SK-N-MC (cell line): ENCODE results near the gene TELO2.

Source experiments
- EZH2 ChIP-seq: fragments of 200-600 bp; sonication (generic); IDR thresholded peaks from one replicate; pipeline ENCODE4 v1.6.1; 2017; ENCODE audit warnings: antibody characterized with exemption
- FOXP2 ChIP-seq: optimal IDR thresholded peaks from 2 replicates; pipeline ENCODE3; 2011; ENCODE audit warnings: mild to moderate bottlenecking, moderate library complexity; ENCODE audit not compliant: insufficient read depth; ENCODE audit errors: extremely low read length, control extremely low read depth
- POLR2AphosphoS5 ChIP-seq: IDR thresholded peaks from 2 replicates; pipeline ENCODE4 v1.6.1; 2012; ENCODE audit warnings: mild to moderate bottlenecking, low read depth, low read length, borderline replicate concordance

DNA sequence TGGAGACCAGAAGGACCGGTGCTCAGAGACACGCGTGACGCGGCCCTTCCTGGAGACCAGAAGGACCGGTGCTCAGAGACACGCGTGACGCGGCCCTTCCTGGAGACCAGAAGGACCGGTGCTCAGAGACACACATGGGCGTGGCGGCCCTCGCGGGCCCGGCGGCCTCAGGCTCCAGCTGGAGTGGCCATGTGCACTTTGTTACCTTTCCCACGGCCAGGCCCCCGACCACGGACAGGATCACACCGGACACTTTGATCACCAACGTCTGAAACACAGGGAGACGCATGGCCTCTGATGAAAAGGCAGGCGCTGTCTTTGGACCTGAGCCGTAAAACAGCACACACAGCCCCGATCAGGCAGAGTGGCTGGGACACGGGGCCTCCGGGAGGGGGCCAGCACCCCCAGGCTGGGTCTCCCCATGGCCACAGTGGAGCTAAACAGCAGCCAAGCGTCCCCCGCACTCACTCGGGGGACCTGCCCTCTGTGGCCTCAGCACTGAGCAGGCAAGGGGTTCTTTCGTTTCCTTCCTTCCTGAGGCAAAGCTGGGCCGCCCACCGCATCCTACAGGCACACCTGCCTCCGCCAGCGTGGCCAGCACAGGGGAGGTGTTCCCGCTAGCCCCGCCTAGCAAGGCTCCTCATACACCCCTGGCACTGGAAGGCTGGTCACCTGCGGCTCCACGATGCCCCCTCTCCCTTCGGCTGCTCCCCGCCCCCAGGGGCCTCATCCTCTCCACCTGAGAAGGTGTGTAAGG is 35.5 kb upstream of the TELO2 start:
- TF ChIP-seq POLR2AphosphoS5 (no peak), EZH2 (no peak), FOXP2 (no peak)
